ENCODE data around the gene TENT4A. TPM values are rescaled to one million over a fixed set of nuclear protein-coding genes. Genes with fewer than 3 reads are reported as not detected.

Gene TENT4A
- total RNA-seq, 2 donors from 2014 or later: 12.9 to 40.4 TPM

GRCh38 chr5:6763191-6763590 is 50.0 kb downstream of the TENT4A start:
- intact Hi-C loops (cut with DNase I): loop anchor here (10.0 kb wide), 2 partner anchors 982 to 1092 kb away; partner anchors contain the start of gene CFAP90
- no peaks in the 10 kb centered on the region for H3K9me3 ChIP-seq
- no peaks in the 10 kb centered on the region for H3K36me3 ChIP-seq
- no peak overlapping the region for H3K27ac ChIP-seq
- no peak for DNase-seq (ENCODE audit: low spot score)
- H3K4me3 ChIP-seq: no peak overlapping the region
- 92% methylated on average over 12 of the region's 12 CpGs for WGBS
- H3K27me3 ChIP-seq (replicated peaks; ENCODE audit: insufficient read depth): no peaks in the 10 kb centered on the region
- no peaks in the 10 kb centered on the region for H3K4me1 ChIP-seq (replicated peaks)
- TF ChIP-seq POLR2A (IDR thresholded peaks at IDR 0.05): no peak
- TF ChIP-seq POLR2AphosphoS5 (IDR thresholded peaks at IDR 0.05): no peak

- Histone ChIP-seq H3K27ac (no peak overlapping the region), H3K9me3 (no peaks in the 10 kb centered on the region), H3K4me3 (no peak overlapping the region), H3K4me1 (replicated peaks) (no peaks in the 10 kb centered on the region), H3K27me3 (replicated peaks; ENCODE audit: insufficient read depth) (no peaks in the 10 kb centered on the region), H3K36me3 (no peaks in the 10 kb centered on the region)
- intact Hi-C loops (cut with DNase I): loop anchor here (10.0 kb wide), 2 partner anchors 979 to 1089 kb away; partner anchors contain the start of gene CFAP90
- DNase-seq (ENCODE audit: low spot score): peak; percentile 74
- WGBS: 37% methylated on average over 22 of the region's 22 CpGs
- TF ChIP-seq POLR2AphosphoS5 (IDR thresholded peaks at IDR 0.05): no peak
- peak; percentile 58 to 90 (median 74) for TF ChIP-seq CTCF (IDR thresholded peaks at IDR 0.05)
- TF ChIP-seq POLR2A (IDR thresholded peaks at IDR 0.05): no peak
Measured at GRCh38 chr5:6765612-6766525, 52.6 kb downstream of the TENT4A start.

- Histone ChIP-seq H3K27ac (peak overlapping the region in 1 of 2 donors; percentile 34), H3K27me3 (replicated peaks; ENCODE audit: insufficient read depth) (no peaks in the 10 kb centered on the region), H3K4me1 (replicated peaks) (no peaks in the 10 kb centered on the region), H3K9me3 (no peaks in the 10 kb centered on the region), H3K4me3 (no peak overlapping the region), H3K36me3 (no peaks in the 10 kb centered on the region)
- peak; percentile 88 for DNase-seq (ENCODE audit: low spot score)
- 33% methylated on average over 10 of the region's 12 CpGs for WGBS
- intact Hi-C loops (cut with DNase I): loop anchor here (10.0 kb wide), 2 partner anchors 978 to 1088 kb away; partner anchors contain the start of gene CFAP90
- TF ChIP-seq POLR2AphosphoS5 (IDR thresholded peaks at IDR 0.05) (peak; percentile 51), POLR2A (IDR thresholded peaks at IDR 0.05) (no peak)
Measured at GRCh38 chr5:6766604-6767093, 53.4 kb downstream of the TENT4A start.

GRCh38 chr5:6767481-6768063 is 54.3 kb downstream of the TENT4A start:
- DNase-seq (ENCODE audit: low spot score): no peak
- Histone ChIP-seq H3K27ac (no peak overlapping the region), H3K36me3 (no peaks in the 10 kb centered on the region), H3K4me3 (no peak overlapping the region), H3K4me1 (replicated peaks) (no peaks in the 10 kb centered on the region), H3K9me3 (no peaks in the 10 kb centered on the region), H3K27me3 (replicated peaks; ENCODE audit: insufficient read depth) (no peaks in the 10 kb centered on the region)
- TF ChIP-seq CTCF (IDR thresholded peaks at IDR 0.05) (no peak), POLR2A (IDR thresholded peaks at IDR 0.05) (no peak), POLR2AphosphoS5 (IDR thresholded peaks at IDR 0.05) (no peak)
- intact Hi-C loops (cut with DNase I): loop anchor here (10.0 kb wide), 2 partner anchors 977 to 1087 kb away; partner anchors contain the start of gene CFAP90
- WGBS: 69% methylated on average over 11 of the region's 11 CpGs

GRCh38 chr5:6768590-6769230 is 55.5 kb downstream of the TENT4A start:
- 90% methylated on average over 12 of the region's 12 CpGs for WGBS
- Histone ChIP-seq H3K4me1 (replicated peaks) (no peaks in the 10 kb centered on the region), H3K9me3 (no peaks in the 10 kb centered on the region), H3K36me3 (no peaks in the 10 kb centered on the region), H3K27me3 (replicated peaks; ENCODE audit: insufficient read depth) (no peaks in the 10 kb centered on the region), H3K27ac (no peak overlapping the region), H3K4me3 (no peak overlapping the region)
- no peak for DNase-seq (ENCODE audit: low spot score)
- intact Hi-C loops (cut with DNase I): loop anchor here (10.0 kb wide), 2 partner anchors 976 to 1086 kb away; partner anchors contain the start of gene CFAP90
- TF ChIP-seq POLR2AphosphoS5 (IDR thresholded peaks at IDR 0.05) (no peak), CTCF (IDR thresholded peaks at IDR 0.05) (no peak), POLR2A (IDR thresholded peaks at IDR 0.05) (no peak)
